Measurements from ENCODE around the gene ANKS3.
"Not testable (repeated sequence)": the region's sequence is repeated elsewhere in the genome, so short reads cannot be mapped to it uniquely, and the experiment has no call there.

ANKS3 gene

DNA sequence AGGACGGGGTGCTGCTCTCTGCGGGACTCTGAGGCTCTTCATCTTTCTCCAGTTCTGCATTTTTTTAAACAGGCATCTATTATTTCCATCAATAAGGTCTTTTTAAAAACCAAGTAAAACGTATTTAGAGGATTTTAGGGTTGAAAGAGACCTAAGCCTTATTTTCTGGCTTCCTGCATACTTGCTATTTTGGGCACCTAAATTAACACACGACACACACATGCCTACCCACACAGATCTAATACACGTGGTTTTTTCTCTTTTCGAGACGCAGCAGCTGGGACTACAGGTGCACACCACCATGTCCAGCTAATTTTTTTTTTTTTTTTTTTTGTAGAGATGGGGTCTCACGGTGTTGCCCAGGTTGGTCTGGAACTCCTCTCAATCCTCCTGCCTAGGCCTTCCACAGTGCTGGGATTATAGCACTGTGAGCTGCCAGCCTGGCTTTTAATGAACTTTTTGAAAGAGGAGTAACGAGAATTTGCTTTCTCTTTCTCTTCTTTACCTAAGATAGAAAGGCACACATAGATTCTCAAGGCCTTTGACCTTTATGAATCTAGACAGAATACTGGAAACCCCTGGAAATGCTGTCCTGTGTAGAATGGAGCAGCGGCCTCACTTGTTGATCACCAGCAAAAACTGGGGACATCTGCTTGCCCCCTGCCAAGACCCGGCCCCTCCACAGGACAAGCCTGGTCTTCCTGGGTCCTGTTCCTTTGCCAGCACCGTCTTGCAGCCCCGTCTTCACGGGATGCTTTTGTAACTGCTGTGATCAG, 14.0 kb upstream of the ANKS3 start:
- TF ChIP-seq, protein P1, sequence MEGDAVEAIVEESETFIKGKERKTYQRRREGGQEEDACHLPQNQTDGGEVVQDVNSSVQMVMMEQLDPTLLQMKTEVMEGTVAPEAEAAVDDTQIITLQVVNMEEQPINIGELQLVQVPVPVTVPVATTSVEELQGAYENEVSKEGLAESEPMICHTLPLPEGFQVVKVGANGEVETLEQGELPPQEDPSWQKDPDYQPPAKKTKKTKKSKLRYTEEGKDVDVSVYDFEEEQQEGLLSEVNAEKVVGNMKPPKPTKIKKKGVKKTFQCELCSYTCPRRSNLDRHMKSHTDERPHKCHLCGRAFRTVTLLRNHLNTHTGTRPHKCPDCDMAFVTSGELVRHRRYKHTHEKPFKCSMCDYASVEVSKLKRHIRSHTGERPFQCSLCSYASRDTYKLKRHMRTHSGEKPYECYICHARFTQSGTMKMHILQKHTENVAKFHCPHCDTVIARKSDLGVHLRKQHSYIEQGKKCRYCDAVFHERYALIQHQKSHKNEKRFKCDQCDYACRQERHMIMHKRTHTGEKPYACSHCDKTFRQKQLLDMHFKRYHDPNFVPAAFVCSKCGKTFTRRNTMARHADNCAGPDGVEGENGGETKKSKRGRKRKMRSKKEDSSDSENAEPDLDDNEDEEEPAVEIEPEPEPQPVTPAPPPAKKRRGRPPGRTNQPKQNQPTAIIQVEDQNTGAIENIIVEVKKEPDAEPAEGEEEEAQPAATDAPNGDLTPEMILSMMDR (IDR thresholded peaks at IDR 0.05; ENCODE audit: low read depth, low read length), result no peak
- no peak overlapping the region for H3K4me3 ChIP-seq (ENCODE audit: low read depth, low read length)

DNA sequence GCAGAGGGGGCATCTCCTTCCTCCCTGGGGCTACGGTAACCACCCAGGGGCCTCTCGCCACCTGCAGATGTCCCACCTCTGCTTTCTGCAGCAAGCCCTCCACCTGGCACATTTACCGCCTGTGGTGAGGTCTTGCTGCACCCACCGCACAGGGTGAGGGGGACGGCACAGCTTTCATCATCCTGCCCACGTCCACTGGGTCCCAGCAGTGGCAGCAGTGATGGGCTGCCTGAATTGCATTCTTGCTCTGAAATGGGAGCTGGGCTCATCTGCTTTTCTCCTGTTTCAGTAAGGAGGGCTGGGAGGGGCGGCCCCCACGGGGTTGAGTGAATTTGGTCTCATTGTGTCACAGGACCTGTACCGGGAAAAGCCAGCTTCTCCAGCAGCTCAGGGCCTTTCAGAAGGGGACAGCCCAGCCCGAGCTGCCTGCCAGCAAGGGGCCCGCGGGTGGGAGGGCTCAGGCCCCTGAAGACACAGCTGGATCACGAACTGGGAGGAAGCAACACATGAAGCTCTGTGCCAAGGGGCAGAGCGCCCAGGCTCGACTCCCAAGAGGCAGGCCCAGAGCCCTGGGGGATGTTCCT, 13.0 kb upstream of the ANKS3 start:
- H3K4me3 ChIP-seq (ENCODE audit: low read depth, low read length), result no peak overlapping the region

DNA sequence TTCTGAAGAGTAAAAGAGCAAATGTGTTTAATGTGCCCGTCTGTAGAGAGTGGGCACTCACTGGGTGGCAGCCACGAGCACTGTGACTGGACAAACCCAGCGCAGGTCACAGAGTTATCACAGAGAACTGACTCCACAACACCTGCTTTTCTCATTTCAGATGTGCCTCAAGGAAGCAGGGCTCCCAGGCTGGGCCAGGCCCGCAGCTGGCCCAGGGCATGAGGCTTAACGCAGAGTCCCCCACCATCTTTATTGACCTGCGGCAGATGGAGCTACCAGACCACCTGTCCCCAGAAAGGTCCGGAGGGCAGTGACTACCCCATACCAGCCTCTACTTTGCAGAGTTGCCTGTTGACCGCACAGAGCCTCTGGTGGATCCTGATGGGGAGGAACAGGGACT, 12.1 kb upstream of the ANKS3 start:
- no peak overlapping the region for H3K4me3 ChIP-seq (ENCODE audit: low read depth, low read length)
- TF ChIP-seq, protein P1 (IDR thresholded peaks at IDR 0.05; ENCODE audit: low read depth, low read length), result no peak

More for the DNA sequence above, 13.0 kb upstream of the ANKS3 start:
- TF ChIP-seq, protein P1 (IDR thresholded peaks at IDR 0.05; ENCODE audit: low read depth, low read length), result no peak

DNA sequence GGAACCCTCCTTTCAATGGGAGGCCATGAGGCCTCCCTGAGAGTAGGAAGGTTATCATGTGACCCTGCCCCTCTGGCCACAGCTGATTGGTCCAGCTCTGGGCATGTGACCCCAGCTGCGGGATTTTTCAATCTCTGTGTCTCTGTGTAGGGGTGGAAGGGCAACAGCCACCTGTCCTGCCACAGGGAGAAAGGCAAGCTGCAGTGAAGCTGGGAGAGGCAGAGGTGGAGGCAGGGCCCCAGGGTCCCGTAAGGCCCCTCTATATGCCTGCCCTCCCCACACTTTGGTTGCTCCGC, 11.2 kb upstream of the ANKS3 start:
- TF ChIP-seq, protein P1 (IDR thresholded peaks at IDR 0.05; ENCODE audit: low read depth, low read length), result no peak
- H3K4me3 ChIP-seq (ENCODE audit: low read depth, low read length), result no peak overlapping the region

DNA sequence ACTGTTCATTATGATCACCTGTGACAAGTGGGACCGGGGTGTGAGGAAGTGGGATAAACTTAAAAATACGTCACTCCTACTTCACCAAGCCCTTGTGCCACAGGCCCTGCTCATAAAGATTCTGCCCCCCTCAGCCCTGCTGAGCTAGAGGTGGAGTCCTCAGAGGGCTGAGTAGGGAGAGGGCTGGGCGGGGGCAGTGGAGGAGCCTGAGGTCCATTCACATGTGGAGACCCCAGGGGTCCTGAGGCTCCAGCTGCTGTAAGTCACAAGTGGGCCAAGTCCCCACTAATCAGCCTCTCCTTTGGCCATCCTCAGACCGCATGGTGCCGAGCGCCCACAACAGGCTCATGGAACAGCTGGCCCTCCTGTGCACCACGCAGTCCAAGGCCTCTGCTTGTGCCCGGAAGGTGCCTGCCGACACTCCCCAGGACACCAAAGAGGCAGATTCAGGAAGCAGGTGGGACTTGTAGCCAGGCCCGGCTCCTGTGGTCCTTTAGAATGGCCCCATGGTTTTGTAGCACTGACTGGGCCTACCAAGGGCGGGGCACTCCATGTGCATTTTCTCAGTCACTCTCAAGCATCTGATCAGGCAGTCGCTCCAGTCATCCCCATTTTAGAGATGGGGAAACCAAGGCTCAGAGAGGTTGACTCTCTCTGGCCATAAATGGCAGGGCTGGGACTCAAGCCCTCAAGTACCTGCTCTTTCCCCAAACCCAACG, 10.6 kb upstream of the ANKS3 start:
- H3K4me3 ChIP-seq (ENCODE audit: low read depth, low read length), result no peak overlapping the region
- TF ChIP-seq, protein P1 (IDR thresholded peaks at IDR 0.05; ENCODE audit: low read depth, low read length), result no peak

DNA sequence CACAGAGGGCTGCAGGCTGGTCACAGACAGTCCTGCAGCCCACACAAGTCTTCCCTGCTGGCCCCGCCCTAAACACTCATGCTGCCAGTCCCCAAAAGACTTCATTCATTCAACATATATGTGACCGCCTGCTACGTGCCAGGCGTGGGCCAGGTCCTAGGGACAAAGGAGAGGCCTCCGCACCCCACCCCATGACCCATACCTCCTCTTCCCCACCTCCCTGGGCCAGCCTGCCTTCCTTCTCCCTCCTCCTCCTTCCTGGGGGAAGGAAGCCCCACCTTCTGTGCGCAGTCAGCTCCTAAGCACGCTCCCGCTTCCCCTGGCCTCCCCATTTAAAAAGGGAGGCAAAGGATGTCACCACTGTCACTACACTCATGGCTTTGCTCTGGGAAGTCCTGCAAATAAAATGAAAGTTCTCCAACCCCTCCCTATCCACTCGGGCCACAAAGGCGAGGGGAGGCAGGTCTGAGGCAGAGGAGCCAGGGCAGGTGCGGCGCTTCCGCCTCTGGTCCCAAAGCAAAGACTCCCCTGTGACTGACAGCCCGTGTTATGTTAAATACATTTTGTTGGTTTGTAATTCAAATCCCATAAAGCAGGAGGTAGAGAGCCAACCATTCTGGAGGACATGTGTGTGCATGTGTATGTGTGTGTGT, 9.3 kb upstream of the ANKS3 start:
- TF ChIP-seq, protein P1 (IDR thresholded peaks at IDR 0.05; ENCODE audit: low read depth, low read length), result no peak
- H3K4me3 ChIP-seq (ENCODE audit: low read depth, low read length), result no peak overlapping the region

DNA sequence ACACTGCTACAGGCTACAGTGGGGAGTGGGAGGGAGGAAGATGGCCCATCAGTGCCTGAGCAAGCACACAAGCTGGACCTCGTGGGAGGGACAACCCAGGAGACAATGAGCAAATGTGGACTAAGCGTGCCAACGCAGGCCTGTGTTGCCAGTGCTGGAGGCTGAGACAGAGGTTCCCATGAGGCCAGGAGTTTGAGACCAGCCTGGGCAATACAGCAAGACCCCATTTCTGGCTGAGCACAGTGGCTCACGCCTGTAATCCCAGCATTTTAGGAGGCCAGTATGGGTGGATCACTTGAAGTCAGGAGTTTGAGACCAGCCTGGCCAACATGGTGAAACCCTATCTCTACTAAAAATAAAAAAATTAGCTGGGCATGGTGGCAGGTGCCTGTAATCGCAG, 4.3 kb upstream of the ANKS3 start:
- H3K4me3 ChIP-seq (ENCODE audit: low read depth, low read length), result not testable (repeated sequence)
